ENCODE data around the gene DTX1.

GRCh38 chr12:113082486-113083148 lies 26.1 kb downstream of the DTX1 start:
- no peak for TF ChIP-seq CTCF (IDR thresholded peaks at IDR 0.05; ENCODE audit: insufficient read depth, low read depth, low read length)
- TF ChIP-seq EZH2 (IDR thresholded peaks at IDR 0.05; ENCODE audit: insufficient read depth, low read length): no peak
